Mesodermal cell (in vitro differentiated cells): ENCODE measurements around the gene MRC2.
"Not testable (repeated sequence)": the region's sequence is repeated elsewhere in the genome, so short reads cannot be mapped to it uniquely, and the experiment has no call there.

Source experiments
- H3K27ac ChIP-seq: 2 replicates; pipeline ENCODE4 v1.7.0; 2013; ENCODE audit warnings: mild to moderate bottlenecking, low read depth, low read length, moderate library complexity; ENCODE audit not compliant: severe bottlenecking
- H3K36me3 ChIP-seq: 2 replicates; pipeline ENCODE4 v1.7.1; 2013; ENCODE audit warnings: mild to moderate bottlenecking, low read length, moderate library complexity; ENCODE audit not compliant: control insufficient read depth, insufficient read depth
- H3K4me1 ChIP-seq: one replicate; pipeline ENCODE4 v1.7.1; 2013; ENCODE audit warnings: mild to moderate bottlenecking, low read length; ENCODE audit not compliant: insufficient read depth, control insufficient read depth, poor library complexity, severe bottlenecking
- H3K4me3 ChIP-seq: 2 replicates; pipeline ENCODE4 v1.7.0; 2013; ENCODE audit warnings: low read length, control low read depth, mild to moderate bottlenecking; ENCODE audit not compliant: insufficient read depth, poor library complexity, severe bottlenecking; ENCODE audit errors: extremely low read depth
- H3K9me3 ChIP-seq: 2 replicates; pipeline ENCODE4 v1.7.1; 2013; ENCODE audit warnings: mild to moderate bottlenecking, low read length, moderate library complexity; ENCODE audit not compliant: control insufficient read depth
- WGBS, 2 experiments: methylation state at CpG; one replicate each; pipeline ENCODE4 v1.1.5; 2013; ENCODE audit warnings: missing lambda C conversion rate in 2 of 2; ENCODE audit not compliant: insufficient coverage in 2 of 2; 5-methylcytosine and 5-hydroxymethylcytosine counted together

Gene MRC2

DNA sequence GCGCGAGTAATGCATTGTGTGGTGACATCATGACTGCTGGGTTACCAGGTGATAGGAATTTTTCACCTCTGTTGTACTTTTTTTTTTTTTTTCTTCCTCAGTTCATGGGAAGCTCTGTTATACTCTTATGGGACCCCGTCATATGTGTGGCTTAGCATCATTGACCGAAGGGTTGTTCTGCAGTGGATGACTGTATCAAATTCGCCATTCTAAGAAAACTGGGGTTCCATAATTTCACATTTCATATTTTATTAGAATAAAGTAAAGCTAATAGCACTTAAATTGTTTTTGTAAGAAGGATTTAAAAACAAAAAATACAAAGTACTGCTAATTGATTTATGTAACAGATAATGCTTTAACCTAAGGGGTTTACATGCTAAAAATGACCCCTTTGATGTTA is 32.0 kb upstream of the MRC2 start:
- WGBS, 2 experiments: no CpG with 5 or more reads among the region's 5 CpGs
- Histone ChIP-seq H3K27ac (no peak overlapping the region), H3K9me3 (peaks cover 7% of the 10 kb centered on the region), H3K4me1 (no peaks in the 10 kb centered on the region), H3K4me3 (no peak overlapping the region), H3K36me3 (peaks cover 91% of the 10 kb centered on the region)

DNA sequence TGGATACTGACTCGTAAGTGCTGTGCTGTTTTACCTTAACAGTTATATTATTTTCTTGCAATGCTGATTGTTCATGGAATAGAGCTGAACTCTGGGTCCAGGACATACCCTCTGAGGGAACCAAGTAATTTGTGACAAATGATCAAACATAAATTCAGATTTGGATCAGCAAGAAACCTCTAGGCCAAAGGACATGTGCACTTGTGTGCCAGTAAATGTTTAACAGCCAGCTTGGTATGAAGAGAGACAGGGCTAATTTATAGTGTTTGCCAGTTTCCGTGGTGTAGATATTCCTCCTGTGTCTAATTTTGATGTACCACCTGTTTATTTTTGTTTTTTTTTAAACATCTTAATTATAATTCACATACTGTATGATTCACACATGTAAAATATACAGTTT is 30.8 kb upstream of the MRC2 start:
- H3K36me3 ChIP-seq: peaks cover 94% of the 10 kb centered on the region
- no CpG with 5 or more reads among the region's 2 CpGs for WGBS, 2 experiments

DNA sequence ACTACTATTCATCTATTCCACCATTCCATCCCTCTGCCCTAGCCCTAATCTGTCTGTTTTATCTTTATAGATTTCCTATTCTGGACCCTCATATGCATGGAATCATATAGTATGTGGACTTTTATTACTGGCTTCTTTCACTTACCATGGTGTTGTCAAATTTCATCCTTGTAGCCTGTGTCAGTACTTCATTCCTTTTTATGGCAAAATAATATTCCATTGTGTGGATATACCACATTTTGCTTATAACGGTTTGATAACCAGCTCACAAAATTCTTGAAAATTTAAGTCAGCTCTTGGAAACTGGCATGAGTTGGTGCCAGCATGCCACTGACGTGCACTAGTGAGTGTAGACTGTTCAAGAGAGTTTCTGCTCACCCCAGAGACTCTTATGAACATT is 30.3 kb upstream of the MRC2 start:
- Histone ChIP-seq H3K27ac (no peak overlapping the region), H3K36me3 (peaks cover 98% of the 10 kb centered on the region), H3K4me1 (no peaks in the 10 kb centered on the region), H3K9me3 (peaks cover 7% of the 10 kb centered on the region), H3K4me3 (no peak overlapping the region)
- 100% methylated on average over 1 of the region's 2 CpGs for WGBS, 2 experiments

More for the DNA sequence above, 30.8 kb upstream of the MRC2 start:
- Histone ChIP-seq H3K4me1 (no peaks in the 10 kb centered on the region), H3K4me3 (no peak overlapping the region), H3K27ac (no peak overlapping the region), H3K9me3 (peaks cover 7% of the 10 kb centered on the region)

DNA sequence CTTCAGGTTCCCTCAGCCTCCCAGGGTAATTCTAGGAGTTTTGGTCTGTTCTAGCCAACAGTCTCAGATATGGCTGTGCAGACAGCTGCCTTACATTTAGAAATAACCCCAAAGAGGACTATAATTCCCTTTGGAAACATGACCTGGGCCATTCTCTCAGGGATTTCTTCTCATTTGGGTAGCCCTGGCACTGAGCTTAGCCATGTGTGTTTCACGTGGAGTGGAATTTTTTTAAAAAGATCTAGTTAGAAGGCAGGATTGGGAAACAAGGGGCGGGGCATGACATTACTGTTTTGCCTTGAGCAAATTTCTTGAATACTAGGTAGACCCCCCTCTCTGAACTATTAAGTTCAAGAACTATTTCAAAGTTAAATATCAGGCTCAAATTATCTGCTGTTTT is 29.6 kb upstream of the MRC2 start:
- peaks cover 98% of the 10 kb centered on the region for H3K36me3 ChIP-seq
- peaks cover 7% of the 10 kb centered on the region for H3K9me3 ChIP-seq
- H3K4me1 ChIP-seq: no peaks in the 10 kb centered on the region
- no peak overlapping the region for H3K4me3 ChIP-seq
- H3K27ac ChIP-seq: no peak overlapping the region
- WGBS, 2 experiments: 100% methylated on average over 1 of the region's 2 CpGs; no CpG with 5 or more reads in 1 of the 2 experiments

DNA sequence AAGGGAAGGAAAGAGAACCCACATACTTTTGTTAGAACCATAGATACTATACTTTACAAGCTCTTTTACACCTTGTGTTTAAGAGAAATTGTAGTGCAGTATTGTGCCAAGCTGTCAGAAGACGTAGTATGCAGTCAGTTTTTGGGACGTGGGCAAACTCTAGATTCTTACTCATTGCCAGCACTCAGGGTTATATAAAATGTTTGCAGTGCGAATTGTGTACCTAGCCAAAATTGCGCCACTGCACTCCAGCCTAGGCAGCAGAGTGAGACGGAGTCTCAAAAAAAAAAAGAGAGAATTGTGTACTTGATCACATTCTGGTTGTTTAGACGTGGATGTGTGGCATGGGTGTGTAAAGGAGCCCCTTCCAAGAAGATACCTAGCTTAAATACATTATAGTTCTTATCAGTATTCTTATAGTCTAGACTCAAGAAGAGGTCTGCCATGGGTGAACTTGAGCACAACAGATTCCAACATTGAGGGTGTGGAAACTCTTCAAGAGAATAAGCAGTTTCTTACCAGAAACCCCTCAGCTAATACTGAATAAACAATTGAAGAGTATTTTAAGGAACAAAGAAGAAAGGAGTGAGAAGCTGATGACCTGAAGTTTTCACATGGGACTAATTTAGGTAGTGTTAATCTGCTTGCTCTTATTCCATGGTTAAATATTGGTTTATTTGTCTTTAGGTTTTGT is 27.4 kb upstream of the MRC2 start:
- Histone ChIP-seq H3K9me3 (peaks cover 3% of the 10 kb centered on the region), H3K27ac (no peak overlapping the region), H3K4me1 (no peaks in the 10 kb centered on the region), H3K36me3 (peaks cover 92% of the 10 kb centered on the region), H3K4me3 (no peak overlapping the region)
- 97 to 98% methylated on average over 4 to 5 of the region's 6 CpGs for WGBS, 2 experiments

DNA sequence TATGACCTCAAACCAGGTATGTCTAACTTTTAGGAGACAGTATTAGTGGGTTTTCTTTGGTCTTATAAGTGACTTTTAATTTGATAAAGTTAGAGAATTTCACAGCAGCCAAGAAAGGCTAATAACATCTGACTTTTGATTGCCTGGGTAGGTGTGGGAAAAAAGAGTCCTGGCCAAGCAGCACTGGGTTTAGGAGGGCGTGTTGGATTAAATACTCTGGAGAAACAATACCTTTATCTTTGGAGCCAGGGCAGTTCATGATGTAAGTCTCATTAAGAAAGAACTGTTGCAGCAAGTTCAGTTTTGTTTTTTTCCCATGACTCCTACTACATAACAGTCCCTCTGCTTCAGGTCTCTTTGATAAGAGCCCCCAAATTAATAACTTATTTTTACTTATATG is 26.7 kb upstream of the MRC2 start:
- H3K9me3 ChIP-seq: no peaks in the 10 kb centered on the region
- H3K36me3 ChIP-seq: peaks cover 92% of the 10 kb centered on the region
- H3K27ac ChIP-seq: no peak overlapping the region
- no peak overlapping the region for H3K4me3 ChIP-seq
- H3K4me1 ChIP-seq: no peaks in the 10 kb centered on the region
- 100% methylated on average over 1 of the region's 1 CpG for WGBS, 2 experiments

DNA sequence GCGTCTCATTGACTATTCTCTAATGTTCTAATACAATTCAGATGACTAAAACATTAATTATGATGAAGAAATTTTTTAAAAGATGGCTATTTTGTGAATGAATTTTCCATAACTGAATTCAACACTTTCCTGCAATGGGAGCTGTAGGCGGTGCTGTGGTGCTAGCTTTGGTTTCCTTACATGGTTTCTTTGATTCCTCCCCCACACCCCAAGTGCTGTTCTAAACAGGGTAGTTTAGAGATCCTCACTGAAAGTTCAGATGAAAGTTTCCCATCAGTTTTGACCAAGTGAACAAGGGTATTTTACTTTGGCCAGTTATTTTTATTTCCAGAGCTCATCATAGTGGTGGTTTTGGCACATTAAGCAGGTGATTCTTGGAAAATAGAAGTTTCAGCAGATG is 26.0 kb upstream of the MRC2 start:
- H3K36me3 ChIP-seq: peaks cover 92% of the 10 kb centered on the region

DNA sequence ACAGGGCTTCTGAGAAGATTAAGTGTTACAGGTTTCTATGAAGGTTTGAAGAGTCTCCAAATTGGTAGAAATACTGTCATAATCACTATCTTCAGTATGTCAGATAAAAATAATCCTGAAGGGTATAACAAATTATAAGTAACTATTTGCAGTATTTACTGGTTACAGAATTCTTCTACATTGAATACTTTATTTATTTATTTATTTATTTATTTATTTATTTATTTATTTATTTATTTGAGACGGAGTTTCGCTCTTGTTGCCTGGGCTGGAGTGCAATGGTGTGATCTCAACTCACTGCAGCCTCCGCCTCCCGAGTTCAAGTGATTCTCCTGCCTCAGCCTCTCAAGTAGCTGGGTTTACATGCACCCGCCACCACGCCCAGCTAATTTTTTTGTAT is 23.7 kb upstream of the MRC2 start:
- not testable (repeated sequence) for H3K27ac ChIP-seq, H3K9me3 ChIP-seq, H3K4me1 ChIP-seq, H3K4me3 ChIP-seq
- WGBS, 2 experiments: 93 to 100% methylated on average over 4 to 5 of the region's 6 CpGs
- H3K36me3 ChIP-seq: peaks cover 92% of the 10 kb centered on the region

More for the DNA sequence above, 26.0 kb upstream of the MRC2 start:
- no peak overlapping the region for H3K27ac ChIP-seq
- H3K9me3 ChIP-seq: no peaks in the 10 kb centered on the region
- no CpG with 5 or more reads among the region's 2 CpGs for WGBS, 2 experiments
- H3K4me3 ChIP-seq: no peak overlapping the region
- H3K4me1 ChIP-seq: no peaks in the 10 kb centered on the region

DNA sequence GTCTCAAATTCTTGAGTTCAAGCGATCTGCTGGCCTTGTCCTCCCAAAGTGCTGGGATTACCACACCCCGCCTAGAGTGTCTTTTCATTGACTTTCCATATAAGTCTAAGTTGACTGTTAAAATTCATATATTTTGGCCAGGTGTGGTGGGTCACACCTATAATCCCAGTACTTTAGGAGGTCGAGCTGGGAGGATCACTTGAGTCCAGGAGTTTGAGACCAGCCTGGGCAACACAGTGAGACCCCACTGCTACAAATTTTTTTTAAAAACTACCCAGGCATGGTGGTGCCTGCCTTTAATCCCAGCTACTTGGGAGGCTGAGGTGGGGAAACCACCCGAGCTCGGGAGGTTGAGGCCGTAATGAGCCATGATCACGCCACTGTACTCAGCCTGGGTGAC is 21.9 kb upstream of the MRC2 start:
- Histone ChIP-seq H3K27ac (no peak overlapping the region), H3K4me3 (no peak overlapping the region), H3K9me3 (no peaks in the 10 kb centered on the region), H3K36me3 (peaks cover 92% of the 10 kb centered on the region), H3K4me1 (peaks cover 3% of the 10 kb centered on the region)
- WGBS, 2 experiments: 93% methylated on average over 4 to 5 of the region's 7 CpGs

DNA sequence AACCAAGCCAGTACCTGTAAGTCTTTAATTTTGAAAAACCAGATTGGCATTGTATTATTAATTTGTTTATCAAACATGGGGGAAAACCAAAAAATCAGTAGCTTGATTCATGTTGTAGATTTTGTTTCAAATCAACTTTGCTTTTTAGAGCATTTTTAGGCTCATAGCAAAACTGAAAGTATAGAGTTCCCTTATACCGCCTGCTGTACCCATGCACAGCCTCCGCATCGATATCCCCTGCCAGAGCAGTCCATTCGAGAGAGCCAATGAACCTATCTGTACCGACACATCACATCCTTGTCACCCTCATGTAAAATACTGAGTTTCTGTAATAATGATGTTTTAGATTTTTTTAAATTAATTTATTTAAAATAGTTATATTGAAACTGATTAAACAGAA is 16.2 kb upstream of the MRC2 start:
- Histone ChIP-seq H3K9me3 (no peaks in the 10 kb centered on the region), H3K27ac (no peak overlapping the region), H3K4me1 (peaks cover 29% of the 10 kb centered on the region), H3K36me3 (peaks cover 77% of the 10 kb centered on the region), H3K4me3 (no peak overlapping the region)
- WGBS, 2 experiments: 86 to 100% methylated on average over 1 to 3 of the region's 5 CpGs

DNA sequence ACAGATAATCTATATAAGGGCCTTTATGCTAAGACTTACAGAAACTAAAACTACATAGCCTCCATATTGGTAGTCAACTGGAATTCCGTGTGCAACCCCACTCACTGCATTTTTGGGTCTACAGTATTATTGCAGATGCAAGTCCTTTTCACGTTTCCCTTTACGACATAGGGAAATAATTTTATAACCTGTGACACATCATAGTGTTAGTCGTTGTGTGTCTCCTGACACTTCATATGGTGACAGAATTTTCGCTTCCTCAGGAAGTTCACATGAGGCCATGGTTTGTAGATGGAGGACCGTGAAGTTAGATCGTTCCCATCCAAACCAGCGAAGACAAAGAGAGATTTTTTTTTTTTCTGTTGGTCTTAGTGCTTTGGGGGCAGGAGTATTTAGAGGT is 15.7 kb upstream of the MRC2 start:
- Histone ChIP-seq H3K4me1 (peaks cover 33% of the 10 kb centered on the region), H3K4me3 (no peak overlapping the region), H3K9me3 (no peaks in the 10 kb centered on the region), H3K27ac (no peak overlapping the region), H3K36me3 (peaks cover 73% of the 10 kb centered on the region)
- WGBS, 2 experiments: 98 to 100% methylated on average over 3 to 7 of the region's 8 CpGs
